HS-27A (cell line): ENCODE data around the gene NAA80.
A peak's percentile ranks its signal among the peaks of the same experiment; 100 is the strongest.
"Not testable (repeated sequence)": the region's sequence is repeated elsewhere in the genome, so short reads cannot be mapped to it uniquely, and the experiment has no call there.

Experiments
- DNase-seq: peaks from one replicate; pipeline ENCODE4 v3.0.0-alpha.2; 2012; ENCODE audit warnings: low read depth, missing footprints

The NAA80 gene

GRCh38 chr3:50314342-50314741 is 15.1 kb upstream of the NAA80 start:
- no peak for DNase-seq

- not testable (repeated sequence) for DNase-seq
Observed at GRCh38 chr3:50312041-50312440, 12.8 kb upstream of the NAA80 start.

GRCh38 chr3:50304601-50305000 is 5.4 kb upstream of the NAA80 start:
- no peak for DNase-seq

- DNase-seq = no peak
Observed at GRCh38 chr3:50303013-50303815, 4.0 kb upstream of the NAA80 start, which contains the start of gene HYAL1. Gene HYAL1, minus strand, starts transcription at chr3:50303574. Its CDS starts 618 bp downstream, at chr3:50302956.

GRCh38 chr3:50302095-50303012 is 3.1 kb upstream of the NAA80 start:
- DNase-seq = no peak

- no peak for DNase-seq
Observed at GRCh38 chr3:50300681-50301254, 1.6 kb upstream of the NAA80 start.

- DNase-seq = no peak
Observed at GRCh38 chr3:50299929-50300680, 900 bp upstream of the NAA80 start.

- no peak for DNase-seq
Observed at GRCh38 chr3:50299638-50299928, 378 bp upstream of the NAA80 start.

- no peak for DNase-seq
Observed at GRCh38 chr3:50297896-50298725, 1.1 kb downstream of the NAA80 start.

- no peak for DNase-seq
Observed at GRCh38 chr3:50297384-50297775, 1.8 kb downstream of the NAA80 start.

GRCh38 chr3:50296721-50297383 is 2.4 kb downstream of the NAA80 start:
- no peak for DNase-seq

- DNase-seq = no peak
Observed at GRCh38 chr3:50295553-50296431, 3.4 kb downstream of the NAA80 start.

- DNase-seq = no peak
Observed at GRCh38 chr3:50294492-50295403, 4.5 kb downstream of the NAA80 start.

GRCh38 chr3:50294089-50294488 is 5.1 kb downstream of the NAA80 start:
- DNase-seq = no peak

- no peak for DNase-seq
Observed at GRCh38 chr3:50293079-50293801, 6.0 kb downstream of the NAA80 start.

- peak; percentile 95 for DNase-seq
Observed at GRCh38 chr3:50292159-50293078, 6.8 kb downstream of the NAA80 start, which contains the start of gene IFRD2. Gene IFRD2, minus strand, starts transcription at chr3:50292429. Its CDS starts 155 bp downstream, at chr3:50292274.
